Renal pelvis (tissue), 4 donors: ENCODE data around the gene ZC3H14. TPM values are rescaled to one million over a fixed set of nuclear protein-coding genes. Genes with fewer than 3 reads are reported as not detected.

Source experiments
- DNase-seq: peaks from one replicate; pipeline ENCODE4 v3.0.0-alpha.2; 2013
- polyA plus RNA-seq, 3 donors: library from polyadenylated mRNA; unstranded; fragments of 120-200 nt; gene quantifications; one replicate each; pipeline ENCODE4 v1.2.1, GENCODE V29; 2013; ENCODE audit not compliant: insufficient read length in 3 of 3

ZC3H14 gene
- polyA plus RNA-seq, 3 donors: 94.2 to 106 (median 98.8) TPM

- no peak for DNase-seq
Observed at GRCh38 chr14:88599761-88600439, 37.1 kb downstream of the ZC3H14 start.

GRCh38 chr14:88604212-88604611 lies 41.4 kb downstream of the ZC3H14 start:
- no peak for DNase-seq

- DNase-seq: no peak
Observed at GRCh38 chr14:88605594-88605993, 42.8 kb downstream of the ZC3H14 start.

GRCh38 chr14:88607829-88608228 lies 45.0 kb downstream of the ZC3H14 start:
- no peak for DNase-seq

GRCh38 chr14:88611878-88612277 lies 49.0 kb downstream of the ZC3H14 start:
- DNase-seq: no peak

- DNase-seq: no peak
Observed at GRCh38 chr14:88612981-88613380, 50.1 kb downstream of the ZC3H14 start.

- no peak for DNase-seq
Observed at GRCh38 chr14:88613552-88614010, 50.7 kb downstream of the ZC3H14 start.

- no peak for DNase-seq
Observed at GRCh38 chr14:88614218-88614907, 51.5 kb downstream of the ZC3H14 start.

GRCh38 chr14:88616697-88617096 lies 53.9 kb downstream of the ZC3H14 start:
- DNase-seq: no peak

GRCh38 chr14:88617479-88617878 lies 54.6 kb downstream of the ZC3H14 start:
- DNase-seq: no peak

GRCh38 chr14:88618476-88618875 lies 55.6 kb downstream of the ZC3H14 start:
- no peak for DNase-seq

- peak; percentile 30 for DNase-seq
Observed at GRCh38 chr14:88621100-88621499, 58.3 kb downstream of the ZC3H14 start.

- DNase-seq: no peak
Observed at GRCh38 chr14:88625671-88626070, 62.8 kb downstream of the ZC3H14 start.

- DNase-seq: no peak
Observed at GRCh38 chr14:88628033-88628432, 65.2 kb downstream of the ZC3H14 start.

- peak; percentile 30 for DNase-seq
Observed at GRCh38 chr14:88628462-88628861, 65.6 kb downstream of the ZC3H14 start.

GRCh38 chr14:88630565-88630964 lies 67.7 kb downstream of the ZC3H14 start:
- DNase-seq: no peak

GRCh38 chr14:88631091-88631490 lies 68.3 kb downstream of the ZC3H14 start:
- DNase-seq: no peak

- DNase-seq: no peak
Observed at GRCh38 chr14:88632512-88632911, 69.7 kb downstream of the ZC3H14 start.

- DNase-seq: no peak
Observed at GRCh38 chr14:88639221-88639620, 76.4 kb downstream of the ZC3H14 start.

- no peak for DNase-seq
Observed at GRCh38 chr14:88660056-88660455, 97.2 kb downstream of the ZC3H14 start.

- peak; percentile 75 for DNase-seq
Observed at GRCh38 chr14:88667555-88668273, 104.9 kb downstream of the ZC3H14 start.

- DNase-seq: no peak
Observed at GRCh38 chr14:88668448-88669116, 105.7 kb downstream of the ZC3H14 start.
